ENCODE data around the gene LRP1B.

DNA sequence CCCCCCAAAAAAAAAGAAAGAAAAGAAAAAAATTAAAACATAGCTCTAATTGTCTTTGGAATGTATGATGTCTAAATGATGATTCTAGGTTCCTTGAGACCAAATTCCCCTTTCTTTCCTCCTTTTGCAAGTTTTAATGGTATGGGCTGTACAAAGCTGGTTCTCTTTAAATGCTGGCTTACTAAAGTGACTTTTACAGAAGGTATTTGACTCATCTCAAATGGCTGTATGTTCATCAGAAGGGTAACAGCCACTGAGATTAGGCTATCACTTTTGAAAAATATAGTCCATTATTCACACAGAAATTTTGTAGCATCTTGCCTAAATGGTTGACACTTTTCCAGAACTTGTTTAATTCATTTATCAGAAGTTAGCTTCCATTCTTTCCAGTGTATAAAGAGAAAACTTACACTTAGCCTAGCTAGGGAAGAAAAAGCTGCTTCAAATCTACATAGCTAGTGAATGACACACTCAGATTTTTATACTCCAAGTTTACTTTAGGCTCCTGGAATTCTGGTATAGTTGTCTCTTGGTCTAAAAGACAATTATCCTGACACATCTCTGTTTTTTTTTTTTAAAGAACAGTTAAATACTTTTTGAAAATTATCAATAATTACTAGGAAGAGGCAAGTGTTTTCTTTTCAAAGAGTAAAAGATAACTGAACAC is 622.6 kb downstream of the LRP1B start:
- no peak for TF ChIP-seq CSDC2 (CRISPR knock-in tag; IDR thresholded peaks at IDR 0.05)
- TF ChIP-seq ARNTL (CRISPR knock-in tag; IDR thresholded peaks at IDR 0.05; ENCODE audit: borderline replicate concordance, low read depth), result no peak
- TF ChIP-seq ZNF565 (CRISPR knock-in tag; conservative IDR thresholded peaks at IDR 0.05; ENCODE audit: low read depth), result no peak
- no peak for TF ChIP-seq ESRRG (CRISPR knock-in tag; IDR thresholded peaks at IDR 0.05)
- no peak for TF ChIP-seq BACH2 (CRISPR knock-in tag; IDR thresholded peaks at IDR 0.05; ENCODE audit: borderline replicate concordance)
- TF ChIP-seq, protein P1, sequence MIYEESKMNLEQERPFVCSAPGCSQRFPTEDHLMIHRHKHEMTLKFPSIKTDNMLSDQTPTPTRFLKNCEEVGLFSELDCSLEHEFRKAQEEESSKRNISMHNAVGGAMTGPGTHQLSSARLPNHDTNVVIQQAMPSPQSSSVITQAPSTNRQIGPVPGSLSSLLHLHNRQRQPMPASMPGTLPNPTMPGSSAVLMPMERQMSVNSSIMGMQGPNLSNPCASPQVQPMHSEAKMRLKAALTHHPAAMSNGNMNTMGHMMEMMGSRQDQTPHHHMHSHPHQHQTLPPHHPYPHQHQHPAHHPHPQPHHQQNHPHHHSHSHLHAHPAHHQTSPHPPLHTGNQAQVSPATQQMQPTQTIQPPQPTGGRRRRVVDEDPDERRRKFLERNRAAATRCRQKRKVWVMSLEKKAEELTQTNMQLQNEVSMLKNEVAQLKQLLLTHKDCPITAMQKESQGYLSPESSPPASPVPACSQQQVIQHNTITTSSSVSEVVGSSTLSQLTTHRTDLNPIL (CRISPR knock-in tag; IDR thresholded peaks at IDR 0.05; ENCODE audit: low read depth), result no peak
- TF ChIP-seq RARB (CRISPR knock-in tag; IDR thresholded peaks at IDR 0.05), result no peak
- TF ChIP-seq, protein P2, sequence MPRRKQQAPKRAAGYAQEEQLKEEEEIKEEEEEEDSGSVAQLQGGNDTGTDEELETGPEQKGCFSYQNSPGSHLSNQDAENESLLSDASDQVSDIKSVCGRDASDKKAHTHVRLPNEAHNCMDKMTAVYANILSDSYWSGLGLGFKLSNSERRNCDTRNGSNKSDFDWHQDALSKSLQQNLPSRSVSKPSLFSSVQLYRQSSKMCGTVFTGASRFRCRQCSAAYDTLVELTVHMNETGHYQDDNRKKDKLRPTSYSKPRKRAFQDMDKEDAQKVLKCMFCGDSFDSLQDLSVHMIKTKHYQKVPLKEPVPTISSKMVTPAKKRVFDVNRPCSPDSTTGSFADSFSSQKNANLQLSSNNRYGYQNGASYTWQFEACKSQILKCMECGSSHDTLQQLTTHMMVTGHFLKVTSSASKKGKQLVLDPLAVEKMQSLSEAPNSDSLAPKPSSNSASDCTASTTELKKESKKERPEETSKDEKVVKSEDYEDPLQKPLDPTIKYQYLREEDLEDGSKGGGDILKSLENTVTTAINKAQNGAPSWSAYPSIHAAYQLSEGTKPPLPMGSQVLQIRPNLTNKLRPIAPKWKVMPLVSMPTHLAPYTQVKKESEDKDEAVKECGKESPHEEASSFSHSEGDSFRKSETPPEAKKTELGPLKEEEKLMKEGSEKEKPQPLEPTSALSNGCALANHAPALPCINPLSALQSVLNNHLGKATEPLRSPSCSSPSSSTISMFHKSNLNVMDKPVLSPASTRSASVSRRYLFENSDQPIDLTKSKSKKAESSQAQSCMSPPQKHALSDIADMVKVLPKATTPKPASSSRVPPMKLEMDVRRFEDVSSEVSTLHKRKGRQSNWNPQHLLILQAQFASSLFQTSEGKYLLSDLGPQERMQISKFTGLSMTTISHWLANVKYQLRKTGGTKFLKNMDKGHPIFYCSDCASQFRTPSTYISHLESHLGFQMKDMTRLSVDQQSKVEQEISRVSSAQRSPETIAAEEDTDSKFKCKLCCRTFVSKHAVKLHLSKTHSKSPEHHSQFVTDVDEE (CRISPR knock-in tag; IDR thresholded peaks at IDR 0.05), result no peak
- TF ChIP-seq, protein P3, sequence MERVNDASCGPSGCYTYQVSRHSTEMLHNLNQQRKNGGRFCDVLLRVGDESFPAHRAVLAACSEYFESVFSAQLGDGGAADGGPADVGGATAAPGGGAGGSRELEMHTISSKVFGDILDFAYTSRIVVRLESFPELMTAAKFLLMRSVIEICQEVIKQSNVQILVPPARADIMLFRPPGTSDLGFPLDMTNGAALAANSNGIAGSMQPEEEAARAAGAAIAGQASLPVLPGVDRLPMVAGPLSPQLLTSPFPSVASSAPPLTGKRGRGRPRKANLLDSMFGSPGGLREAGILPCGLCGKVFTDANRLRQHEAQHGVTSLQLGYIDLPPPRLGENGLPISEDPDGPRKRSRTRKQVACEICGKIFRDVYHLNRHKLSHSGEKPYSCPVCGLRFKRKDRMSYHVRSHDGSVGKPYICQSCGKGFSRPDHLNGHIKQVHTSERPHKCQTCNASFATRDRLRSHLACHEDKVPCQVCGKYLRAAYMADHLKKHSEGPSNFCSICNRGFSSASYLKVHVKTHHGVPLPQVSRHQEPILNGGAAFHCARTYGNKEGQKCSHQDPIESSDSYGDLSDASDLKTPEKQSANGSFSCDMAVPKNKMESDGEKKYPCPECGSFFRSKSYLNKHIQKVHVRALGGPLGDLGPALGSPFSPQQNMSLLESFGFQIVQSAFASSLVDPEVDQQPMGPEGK (CRISPR knock-in tag; IDR thresholded peaks at IDR 0.05; ENCODE audit: borderline replicate concordance), result no peak
- no peak for TF ChIP-seq GLIS3 (CRISPR knock-in tag; IDR thresholded peaks at IDR 0.05)
- no peak for TF ChIP-seq TCF4 (CRISPR knock-in tag; IDR thresholded peaks at IDR 0.05; ENCODE audit: borderline replicate concordance)
- no peak for TF ChIP-seq ZC3H10 (CRISPR knock-in tag; IDR thresholded peaks at IDR 0.05)
- TF ChIP-seq OSR1 (CRISPR knock-in tag; IDR thresholded peaks at IDR 0.05), result no peak

All from SK-N-SH treated with all-trans-retinoic acid at 6 μM for 48 hours (cell line).